Gastrocnemius medialis (tissue), 4 donors: ENCODE data around the gene VPS39.

Experiments
- CTCF ChIP-seq, 5 experiments: fragments of 450-650 bp in 3 of 5; fragments of 200-600 bp in 2 of 5; sonication (generic) in 2 of 5; IDR thresholded peaks in 4 of 5; conservative IDR thresholded peaks in 1 of 5; 1 replicate in 4 of 5; 2 replicates in 1 of 5; pipeline ENCODE4 v1.5.1; 2016 to 2019; ENCODE audit warnings: antibody characterized with exemption in 5 of 5, mild to moderate bottlenecking in 3 of 5, moderate library complexity in 3 of 5
- POLR2A ChIP-seq, 2 donors: fragments of 450-650 bp; IDR thresholded peaks; one replicate each; pipeline ENCODE4 v1.6.1; 2017; ENCODE audit warnings: antibody characterized with exemption in 2 of 2, mild to moderate bottlenecking in 2 of 2, moderate library complexity in 2 of 2

- TF ChIP-seq CTCF (IDR thresholded peaks at IDR 0.05 in 4 of 5, conservative IDR thresholded peaks at IDR 0.05 in 1 of 5) (no peak), POLR2A (IDR thresholded peaks at IDR 0.05) (no peak)
Observed at GRCh38 chr15:42158941-42159340, 49.2 kb downstream of the VPS39 start.
